AG09309 (cell line): ENCODE results near the gene ANKRD24.
"Not testable (repeated sequence)": the region's sequence is repeated elsewhere in the genome, so short reads cannot be mapped to it uniquely, and the experiment has no call there.

Source experiments
- DNase-seq: peaks from one replicate; pipeline ENCODE4 v3.0.0-alpha.2; 2010; ENCODE audit warnings: low read depth
- H3K4me3 ChIP-seq: 2 replicates; pipeline ENCODE4 v1.5.1; 2011; ENCODE audit warnings: mild to moderate bottlenecking, low read depth, low read length, moderate library complexity; ENCODE audit not compliant: control insufficient read depth
- TF ChIP-seq, protein P1 (sequence below): IDR thresholded peaks from 2 replicates; pipeline ENCODE4 v1.5.1; 2011; ENCODE audit warnings: mild to moderate bottlenecking, low read depth, low read length, inconsistent platforms; ENCODE audit not compliant: insufficient read depth, control insufficient read depth; ENCODE audit errors: missing control alignments

The ANKRD24 gene

DNA sequence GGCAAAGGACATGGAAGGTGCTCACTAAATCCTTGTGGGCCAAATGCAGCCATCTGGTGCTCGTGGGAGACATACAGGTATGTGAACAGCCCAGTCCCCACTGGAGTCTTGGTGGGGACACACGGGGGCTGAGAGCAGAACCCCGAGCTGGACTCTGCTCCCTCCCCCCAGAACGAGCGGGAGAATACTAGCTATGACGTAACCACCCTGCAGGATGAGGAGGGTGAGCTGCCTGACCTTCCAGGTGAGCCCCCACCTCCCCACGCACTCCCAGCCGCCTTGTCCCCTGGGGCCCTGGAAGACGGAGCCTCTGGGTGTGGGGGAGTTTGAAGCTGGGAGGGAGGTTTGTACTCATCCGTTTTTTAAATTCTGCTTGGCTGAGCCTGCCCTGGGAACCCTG, 33.3 kb downstream of the ANKRD24 start:
- H3K4me3 ChIP-seq, result no peak overlapping the region
- DNase-seq, result no peak
- TF ChIP-seq, protein P1, sequence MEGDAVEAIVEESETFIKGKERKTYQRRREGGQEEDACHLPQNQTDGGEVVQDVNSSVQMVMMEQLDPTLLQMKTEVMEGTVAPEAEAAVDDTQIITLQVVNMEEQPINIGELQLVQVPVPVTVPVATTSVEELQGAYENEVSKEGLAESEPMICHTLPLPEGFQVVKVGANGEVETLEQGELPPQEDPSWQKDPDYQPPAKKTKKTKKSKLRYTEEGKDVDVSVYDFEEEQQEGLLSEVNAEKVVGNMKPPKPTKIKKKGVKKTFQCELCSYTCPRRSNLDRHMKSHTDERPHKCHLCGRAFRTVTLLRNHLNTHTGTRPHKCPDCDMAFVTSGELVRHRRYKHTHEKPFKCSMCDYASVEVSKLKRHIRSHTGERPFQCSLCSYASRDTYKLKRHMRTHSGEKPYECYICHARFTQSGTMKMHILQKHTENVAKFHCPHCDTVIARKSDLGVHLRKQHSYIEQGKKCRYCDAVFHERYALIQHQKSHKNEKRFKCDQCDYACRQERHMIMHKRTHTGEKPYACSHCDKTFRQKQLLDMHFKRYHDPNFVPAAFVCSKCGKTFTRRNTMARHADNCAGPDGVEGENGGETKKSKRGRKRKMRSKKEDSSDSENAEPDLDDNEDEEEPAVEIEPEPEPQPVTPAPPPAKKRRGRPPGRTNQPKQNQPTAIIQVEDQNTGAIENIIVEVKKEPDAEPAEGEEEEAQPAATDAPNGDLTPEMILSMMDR, result no peak

DNA sequence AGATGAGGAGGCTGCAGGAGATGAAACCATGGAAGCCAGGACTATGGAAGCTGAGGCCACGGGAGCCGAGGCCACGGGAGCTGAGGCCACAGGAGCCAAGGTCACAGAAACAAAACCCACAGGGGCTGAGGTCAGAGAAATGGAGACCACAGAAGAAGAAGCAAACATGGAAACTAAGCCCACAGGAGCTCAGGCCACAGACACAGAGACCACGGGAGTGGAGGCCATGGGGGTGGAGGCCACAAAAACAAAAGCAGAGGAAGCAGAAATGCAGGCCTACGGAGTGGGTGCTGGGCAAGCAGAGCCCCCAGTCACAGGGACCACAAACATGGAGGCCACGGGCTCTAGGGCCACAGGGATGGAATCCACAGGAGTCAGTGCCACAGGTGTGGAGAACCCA, 34.4 kb downstream of the ANKRD24 start:
- TF ChIP-seq, protein P1, result no peak
- DNase-seq, result no peak
- no peak overlapping the region for H3K4me3 ChIP-seq

DNA sequence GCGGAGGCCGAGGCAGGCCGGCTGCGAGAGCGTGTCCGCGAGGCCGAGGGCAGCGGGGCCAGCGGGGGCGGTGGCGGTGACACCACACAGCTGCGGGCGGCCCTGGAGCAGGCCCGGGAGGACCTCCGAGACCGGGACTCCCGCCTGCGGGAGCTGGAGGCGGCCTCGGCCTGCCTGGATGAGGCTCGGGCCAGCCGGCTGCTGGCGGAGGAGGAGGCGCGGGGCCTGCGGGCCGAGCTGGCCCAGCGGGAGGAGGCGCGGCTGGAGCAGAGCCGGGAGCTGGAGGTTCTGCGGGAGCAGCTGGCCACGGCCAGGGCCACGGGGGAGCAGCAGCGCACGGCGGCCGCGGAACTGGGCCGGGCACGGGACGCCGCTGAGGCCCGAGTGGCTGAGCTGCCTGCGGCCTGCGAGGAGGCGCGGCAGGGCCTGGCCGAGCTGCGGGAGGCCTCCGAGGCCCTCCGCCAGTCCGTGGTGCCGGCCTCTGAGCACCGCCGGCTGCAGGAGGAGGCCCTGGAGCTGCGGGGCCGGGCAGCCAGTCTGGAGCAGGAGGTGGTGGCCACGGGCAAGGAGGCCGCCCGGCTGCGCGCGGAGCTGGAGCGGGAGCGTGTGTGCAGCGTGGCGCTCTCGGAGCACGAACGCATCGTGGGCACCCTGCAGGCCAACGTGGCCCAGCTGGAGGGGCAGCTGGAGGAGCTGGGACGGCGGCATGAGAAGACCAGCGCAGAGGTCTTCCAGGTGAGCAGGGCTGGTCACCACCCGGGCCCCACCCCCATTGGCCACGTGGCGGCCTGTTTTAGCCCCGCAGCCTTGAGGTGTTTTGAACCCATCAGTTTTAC, 35.2 kb downstream of the ANKRD24 start:
- no peak overlapping the region for H3K4me3 ChIP-seq
- TF ChIP-seq, protein P1, result no peak

DNA sequence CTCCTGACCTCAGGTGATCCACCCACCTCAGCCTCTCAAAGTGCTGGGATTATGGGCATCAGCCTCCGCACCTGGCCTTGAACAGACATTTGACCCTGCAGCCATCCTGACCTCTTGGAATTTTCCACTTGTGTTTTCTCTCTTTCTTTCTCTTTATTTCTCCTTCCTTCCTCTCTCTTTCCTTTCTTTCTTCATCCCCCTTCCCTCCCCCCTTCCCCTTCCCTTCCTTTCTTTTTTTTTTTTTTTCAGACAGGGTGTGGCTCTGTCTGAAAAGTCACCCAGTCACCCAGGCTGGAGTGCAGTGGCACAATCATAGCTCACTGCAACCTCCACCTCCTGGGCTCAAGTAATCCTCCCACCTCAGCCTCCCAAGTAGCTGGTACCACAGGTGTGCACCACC, 36.0 kb downstream of the ANKRD24 start:
- not testable (repeated sequence) for DNase-seq, H3K4me3 ChIP-seq

More for the DNA sequence above, 35.2 kb downstream of the ANKRD24 start:
- DNase-seq, result no peak

DNA sequence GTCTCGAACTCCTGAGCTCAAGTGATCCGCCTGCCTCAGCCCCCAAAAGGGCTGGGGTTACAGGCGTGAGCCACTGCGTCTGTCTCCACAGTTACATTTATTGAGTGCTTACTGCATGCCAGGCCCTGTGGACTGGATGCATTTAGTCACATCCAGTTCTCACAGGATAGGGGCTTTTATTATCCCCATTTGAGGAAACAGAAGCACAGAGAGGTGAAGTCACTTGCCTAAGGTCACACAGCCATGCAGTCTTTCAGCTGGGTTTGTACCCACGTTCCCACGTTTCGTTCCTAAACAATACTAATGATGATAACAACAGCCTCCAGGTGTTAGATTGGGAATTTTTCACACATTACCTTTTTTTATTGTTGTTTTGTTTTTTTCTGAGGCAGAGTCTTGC, 37.7 kb downstream of the ANKRD24 start:
- TF ChIP-seq, protein P1, result no peak
- DNase-seq, result no peak
- no peak overlapping the region for H3K4me3 ChIP-seq

DNA sequence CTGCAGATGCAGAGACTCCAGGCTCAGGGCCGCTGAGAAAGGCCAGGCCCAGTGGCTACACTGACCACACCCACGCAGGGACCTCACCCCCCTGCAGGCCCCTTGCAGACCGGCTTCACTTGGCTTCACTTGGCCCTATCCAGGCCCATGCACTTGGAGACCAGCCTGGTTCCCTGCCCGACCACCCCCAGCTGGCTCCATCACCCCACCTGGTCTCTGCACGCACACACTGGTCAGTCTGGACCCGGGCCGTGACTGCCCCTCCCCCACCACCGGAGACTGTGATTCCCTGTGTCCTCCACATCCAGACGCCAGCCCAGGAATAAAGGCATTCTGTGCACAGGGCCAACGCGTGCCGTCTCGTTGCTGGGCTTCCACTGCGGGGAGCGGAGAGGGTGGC, 42.0 kb downstream of the ANKRD24 start:
- H3K4me3 ChIP-seq, result no peak overlapping the region
- TF ChIP-seq, protein P1, result no peak
- DNase-seq, result no peak

DNA sequence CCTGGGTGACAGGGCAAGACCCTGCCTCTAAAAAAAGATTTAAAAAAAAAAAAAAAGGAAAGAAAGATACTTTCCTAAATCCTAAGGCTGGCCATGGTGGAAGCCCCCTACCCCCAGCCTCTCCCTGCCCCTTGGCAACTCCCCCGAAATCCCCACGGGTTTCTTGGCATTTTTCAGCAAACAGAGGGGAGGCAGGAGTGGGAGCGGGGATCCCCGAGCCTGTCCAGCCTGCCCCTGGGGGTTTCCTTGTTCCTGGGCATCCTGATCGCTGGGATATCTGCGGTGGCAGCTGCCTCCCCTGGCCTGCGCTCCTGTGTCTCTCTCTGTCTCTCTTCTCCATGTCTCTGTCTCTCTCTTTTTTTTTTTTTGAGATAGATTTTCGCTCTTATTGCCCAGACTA, 43.4 kb downstream of the ANKRD24 start:
- no peak for DNase-seq
- TF ChIP-seq, protein P1, result no peak
- H3K4me3 ChIP-seq, result no peak overlapping the region
